HEK293 (cell line): ENCODE measurements around the gene MYRFL.
A peak's percentile ranks its signal among the peaks of the same experiment; 100 is the strongest.

ENCODE experiments used
- CTCF ChIA-PET: fragments of 350-600 bp; formaldehyde crosslinking; extraction: SDS; loops from one replicate; lab custom pipeline; 2021; ENCODE audit warnings: antibody characterized with exemption; lab: Yijun Ruan, JAX
- POLR2A ChIA-PET: fragments of 300-600 bp; formaldehyde crosslinking; extraction: SDS; loops from one replicate; lab custom pipeline; 2020; ENCODE audit warnings: antibody characterized with exemption, inconsistent platforms; lab: Yijun Ruan, JAX
- H3K27ac ChIP-seq: fragments of 200-500 bp; sonication (Bioruptor generic); 2 replicates; pipeline ENCODE4 v1.5.1; 2014; ENCODE audit warnings: low read depth, low read length, control low read depth, inconsistent platforms; ENCODE audit errors: extremely low read depth
- H3K36me3 ChIP-seq, 2 experiments: fragments of 200-500 bp in 1 of 2; sonication (Bioruptor generic) in 1 of 2; 1 replicate in 1 of 2; 2 replicates in 1 of 2; pipeline ENCODE4 v1.5.1; 2014 to 2017; ENCODE audit warnings: inconsistent platforms in 2 of 2, low read length in 2 of 2; ENCODE audit not compliant: control insufficient read depth in 2 of 2, insufficient read depth in 1 of 2
- H3K4me1 ChIP-seq: fragments of 200-500 bp; sonication (Bioruptor generic); 2 replicates; pipeline ENCODE4 v1.5.1; 2014; ENCODE audit warnings: mild to moderate bottlenecking, low read length, inconsistent platforms; ENCODE audit not compliant: control insufficient read depth, insufficient read depth
- H3K4me3 ChIP-seq: 2 replicates; pipeline ENCODE4 v1.5.1; 2011; ENCODE audit warnings: low read depth, mild to moderate bottlenecking, control low read depth, low read length, moderate library complexity
- H3K9me3 ChIP-seq: fragments of 200-500 bp; sonication (Bioruptor generic); 2 replicates; pipeline ENCODE4 v1.5.1; 2014; ENCODE audit warnings: low read depth, low read length, inconsistent platforms; ENCODE audit not compliant: control insufficient read depth, insufficient read depth
- ELK4 ChIP-seq: IDR thresholded peaks from 2 replicates; pipeline ENCODE4 v1.6.1; 2011; ENCODE audit warnings: mild to moderate bottlenecking, low read depth, low read length, borderline replicate concordance
- GLIS1 ChIP-seq: fragments of 450-650 bp; formaldehyde crosslinking; IDR thresholded peaks from 2 replicates; pipeline ENCODE4 v1.5.1; 2016; ENCODE audit warnings: missing biosample characterization, missing genetic modification characterization
- KLF10 ChIP-seq: fragments of 450-650 bp; IDR thresholded peaks from 2 replicates; pipeline ENCODE4 v1.5.1; 2018; ENCODE audit warnings: missing biosample characterization, mild to moderate bottlenecking, missing genetic modification characterization
- KLF9 ChIP-seq: fragments of 450-650 bp; formaldehyde crosslinking; IDR thresholded peaks from 2 replicates; pipeline ENCODE4 v1.5.1; 2016; ENCODE audit warnings: missing biosample characterization, missing genetic modification characterization, low read depth
- PRDM4 ChIP-seq: fragments of 450-650 bp; formaldehyde crosslinking; IDR thresholded peaks from 2 replicates; pipeline ENCODE4 v1.5.1; 2017; ENCODE audit warnings: missing biosample characterization, missing genetic modification characterization
- SP7 ChIP-seq: fragments of 450-650 bp; formaldehyde crosslinking; IDR thresholded peaks from 2 replicates; pipeline ENCODE4 v1.5.1; 2016; ENCODE audit warnings: missing biosample characterization, missing genetic modification characterization
- ZBTB11 ChIP-seq: fragments of 450-650 bp; formaldehyde crosslinking; conservative IDR thresholded peaks from 2 replicates; pipeline ENCODE4 v1.5.1; 2016; ENCODE audit warnings: low read depth, missing biosample characterization, missing genetic modification characterization
- ZBTB21 ChIP-seq: fragments of 450-650 bp; formaldehyde crosslinking; IDR thresholded peaks from 2 replicates; pipeline ENCODE4 v1.5.1; 2017; ENCODE audit warnings: missing biosample characterization, missing genetic modification characterization
- ZBTB49 ChIP-seq: fragments of 450-650 bp; formaldehyde crosslinking; IDR thresholded peaks from 2 replicates; pipeline ENCODE4 v1.5.1; 2016; ENCODE audit warnings: missing biosample characterization, missing genetic modification characterization, low read depth
- ZBTB6 ChIP-seq: fragments of 450-650 bp; formaldehyde crosslinking; IDR thresholded peaks from 2 replicates; pipeline ENCODE4 v1.5.1; 2017; ENCODE audit warnings: missing biosample characterization, missing genetic modification characterization
- ZNF221 ChIP-seq: fragments of 450-650 bp; formaldehyde crosslinking; IDR thresholded peaks from 2 replicates; pipeline ENCODE4 v1.5.1; 2017; ENCODE audit warnings: missing biosample characterization, missing genetic modification characterization, borderline replicate concordance
- ZNF623 ChIP-seq: fragments of 450-650 bp; formaldehyde crosslinking; IDR thresholded peaks from 2 replicates; pipeline ENCODE4 v1.5.1; 2016; ENCODE audit warnings: missing biosample characterization, missing genetic modification characterization
- ZNF624 ChIP-seq: fragments of 450-650 bp; formaldehyde crosslinking; IDR thresholded peaks from 2 replicates; pipeline ENCODE4 v1.5.1; 2017; ENCODE audit warnings: missing biosample characterization, missing genetic modification characterization
- ZNF701 ChIP-seq: fragments of 450-650 bp; formaldehyde crosslinking; IDR thresholded peaks from 2 replicates; pipeline ENCODE4 v1.5.1; 2016; ENCODE audit warnings: missing biosample characterization, missing genetic modification characterization
- ZNF785 ChIP-seq: fragments of 450-650 bp; formaldehyde crosslinking; IDR thresholded peaks from 2 replicates; pipeline ENCODE4 v1.5.1; 2016; ENCODE audit warnings: missing biosample characterization, missing genetic modification characterization

Gene MYRFL

GRCh38 chr12:69822201-69822860, 2.7 kb upstream of the MYRFL start:
- ChIA-PET POLR2A (no interaction called here), CTCF (no interaction called here)
- Histone ChIP-seq H3K4me3 (no peak overlapping the region; the same call in 1 of the 2 replicates), H3K4me1 (peaks cover 8% of the 10 kb centered on the region), H3K9me3 (no peaks in the 10 kb centered on the region), H3K27ac (no peak overlapping the region), H3K36me3 (no peaks in the 10 kb centered on the region)
- TF ChIP-seq PRDM4 (tag by site-specific recombination) (peak; percentile 53; the same call in 1 of the 2 replicates), KLF10 (tag by site-specific recombination) (no peak), GLIS1 (tag by site-specific recombination) (no peak), ZBTB6 (tag by site-specific recombination) (no peak), ZBTB21 (no peak)

- H3K27ac ChIP-seq: no peak overlapping the region
- H3K4me1 ChIP-seq: peaks cover 8% of the 10 kb centered on the region
- H3K4me3 ChIP-seq: no peak overlapping the region
- POLR2A ChIA-PET: no interaction called here
- TF ChIP-seq ZNF221: no peak
- no peak for TF ChIP-seq KLF9 (tag by site-specific recombination)
- no peak for TF ChIP-seq ZNF785 (tag by site-specific recombination)
- no peak for TF ChIP-seq ZNF623 (tag by site-specific recombination)
- no peak for TF ChIP-seq ELK4
- TF ChIP-seq SP7 (tag by site-specific recombination): no peak
- no peak for TF ChIP-seq ZNF701 (tag by site-specific recombination)
- TF ChIP-seq ZBTB49 (tag by site-specific recombination): no peak
- TF ChIP-seq ZNF624 (tag by site-specific recombination): no peak
- TF ChIP-seq ZBTB11 (tag by site-specific recombination): no peak
- CTCF ChIA-PET: no interaction called here
- no peaks in the 10 kb centered on the region for H3K9me3 ChIP-seq
- H3K36me3 ChIP-seq: no peaks in the 10 kb centered on the region
These were observed 999 bp upstream of the MYRFL start for GRCh38 chr12:69824028-69824427.
